ENCODE data around the gene NOS3. TPM values are rescaled to one million over a fixed set of nuclear protein-coding genes. Genes with fewer than 3 reads are reported as not detected.

NOS3 gene
- total RNA-seq, 3 donors from 2014 or later (not counting 1 experiment from before 2014, with no cell fraction given): 2.6 to 5.9 (median 3.8) TPM

GRCh38 chr7:150979713-150980390, 11.0 kb upstream of the NOS3 start:
- Mint-ChIP-seq H3K27me3 (ENCODE audit: low read depth in 2 of 2) (peaks cover 43 to 49% of the 10 kb centered on the region in 2 donors), H3K27ac (no peak overlapping the region), H3K4me3 (no peak overlapping the region), H3K36me3 (no peaks in the 10 kb centered on the region), H3K4me1 (peaks cover 20 to 26% of the 10 kb centered on the region in 2 donors), H3K9me3 (no peaks in the 10 kb centered on the region)
- intact Hi-C loops (cut with micrococcal nuclease): loop anchor here (5.0 kb wide), 1 partner anchor 32 kb away; no protein-coding TSS in a partner anchor
- Histone ChIP-seq H3K36me3 (ENCODE audit: control insufficient read depth, insufficient read depth, low read length) (no peaks in the 10 kb centered on the region), H3K4me3 (ENCODE audit: low read length) (no peak overlapping the region), H3K9me3 (ENCODE audit: control insufficient read depth, insufficient read depth, low read length) (no peaks in the 10 kb centered on the region), H3K27ac (ENCODE audit: low read length) (no peak overlapping the region), H3K4me1 (ENCODE audit: control insufficient read depth, insufficient read depth, low read length) (peaks cover 29% of the 10 kb centered on the region), H3K27me3 (ENCODE audit: control insufficient read depth, insufficient read depth, low read length) (peaks cover 35% of the 10 kb centered on the region)
- DNase-seq (no peak), ATAC-seq (no peak)
- TF ChIP-seq CTCF (IDR thresholded peaks at IDR 0.05): no peak
- 53% methylated on average over 7 of the region's 7 CpGs for WGBS (ENCODE audit: insufficient coverage)

GRCh38 chr7:150980663-150981062, 10.2 kb upstream of the NOS3 start:
- intact Hi-C loops (cut with micrococcal nuclease): no loop called here
- DNase-seq (no peak), ATAC-seq (no peak)
- Histone ChIP-seq H3K4me3 (ENCODE audit: low read length) (no peak overlapping the region), H3K36me3 (ENCODE audit: control insufficient read depth, insufficient read depth, low read length) (no peaks in the 10 kb centered on the region), H3K27me3 (ENCODE audit: control insufficient read depth, insufficient read depth, low read length) (peaks cover 31% of the 10 kb centered on the region), H3K4me1 (ENCODE audit: control insufficient read depth, insufficient read depth, low read length) (peaks cover 22% of the 10 kb centered on the region), H3K9me3 (ENCODE audit: control insufficient read depth, insufficient read depth, low read length) (no peaks in the 10 kb centered on the region), H3K27ac (ENCODE audit: low read length) (no peak overlapping the region)
- no peak for TF ChIP-seq CTCF (IDR thresholded peaks at IDR 0.05)
- peaks cover 15 to 21% of the 10 kb centered on the region in 2 donors for H3K4me1 Mint-ChIP-seq
- peaks cover 49 to 50% of the 10 kb centered on the region in 2 donors for H3K27me3 Mint-ChIP-seq (ENCODE audit: low read depth in 2 of 2)
- 68% methylated on average over 2 of the region's 2 CpGs for WGBS (ENCODE audit: insufficient coverage)
- no peaks in the 10 kb centered on the region for H3K36me3 Mint-ChIP-seq
- H3K4me3 Mint-ChIP-seq: no peak overlapping the region
- no peak overlapping the region for H3K27ac Mint-ChIP-seq
- no peaks in the 10 kb centered on the region for H3K9me3 Mint-ChIP-seq

- Histone ChIP-seq H3K27me3 (ENCODE audit: control insufficient read depth, insufficient read depth, low read length) (peaks cover 26% of the 10 kb centered on the region), H3K9me3 (ENCODE audit: control insufficient read depth, insufficient read depth, low read length) (no peaks in the 10 kb centered on the region), H3K4me3 (ENCODE audit: low read length) (no peak overlapping the region), H3K4me1 (ENCODE audit: control insufficient read depth, insufficient read depth, low read length) (peaks cover 23% of the 10 kb centered on the region), H3K36me3 (ENCODE audit: control insufficient read depth, insufficient read depth, low read length) (no peaks in the 10 kb centered on the region), H3K27ac (ENCODE audit: low read length) (no peak overlapping the region)
- H3K27ac Mint-ChIP-seq: no peak overlapping the region
- H3K36me3 Mint-ChIP-seq: no peaks in the 10 kb centered on the region
- DNase-seq: no peak
- peaks cover 23 to 25% of the 10 kb centered on the region in 2 donors for H3K4me1 Mint-ChIP-seq
- no peak for TF ChIP-seq CTCF (IDR thresholded peaks at IDR 0.05)
- no peak for ATAC-seq
- H3K4me3 Mint-ChIP-seq: no peak overlapping the region
- H3K9me3 Mint-ChIP-seq: no peaks in the 10 kb centered on the region
- intact Hi-C loops (cut with micrococcal nuclease): no loop called here
- WGBS (ENCODE audit: insufficient coverage): 82% methylated on average over 5 of the region's 6 CpGs
- H3K27me3 Mint-ChIP-seq (ENCODE audit: low read depth in 2 of 2): peaks cover 54 to 55% of the 10 kb centered on the region in 2 donors
Measured at GRCh38 chr7:150981644-150982043, 9.2 kb upstream of the NOS3 start.

- peaks cover 18% of the 10 kb centered on the region for H3K4me1 ChIP-seq (ENCODE audit: control insufficient read depth, insufficient read depth, low read length)
- Mint-ChIP-seq H3K36me3 (no peaks in the 10 kb centered on the region), H3K4me1 (peaks cover 17% of the 10 kb centered on the region in 2 donors), H3K27me3 (ENCODE audit: low read depth in 2 of 2) (peaks cover 47 to 48% of the 10 kb centered on the region in 2 donors), H3K9me3 (no peaks in the 10 kb centered on the region), H3K4me3 (no peak overlapping the region), H3K27ac (no peak overlapping the region)
- H3K4me3 ChIP-seq (ENCODE audit: low read length): no peak overlapping the region
- no peak overlapping the region for H3K27ac ChIP-seq (ENCODE audit: low read length)
- peaks cover 23% of the 10 kb centered on the region for H3K27me3 ChIP-seq (ENCODE audit: control insufficient read depth, insufficient read depth, low read length)
- WGBS (ENCODE audit: insufficient coverage): 62% methylated on average over 2 of the region's 3 CpGs
- DNase-seq (no peak), ATAC-seq (no peak)
- no peak for TF ChIP-seq CTCF (IDR thresholded peaks at IDR 0.05)
- no peaks in the 10 kb centered on the region for H3K9me3 ChIP-seq (ENCODE audit: control insufficient read depth, insufficient read depth, low read length)
- no peaks in the 10 kb centered on the region for H3K36me3 ChIP-seq (ENCODE audit: control insufficient read depth, insufficient read depth, low read length)
- intact Hi-C loops (cut with micrococcal nuclease): no loop called here
Measured at GRCh38 chr7:150982351-150982750, 8.5 kb upstream of the NOS3 start.
